Smooth muscle cell (in vitro differentiated cells): ENCODE results near the gene LRIT1. TPM values are rescaled to one million over a fixed set of nuclear protein-coding genes. Genes with fewer than 3 reads are reported as not detected.

ENCODE experiments used
- DNase-seq: peaks from one replicate; lab custom pipeline; 2025; ENCODE audit not compliant: unreplicated experiment; lab: John Stamatoyannopoulos, UW
- H2AFZ ChIP-seq: fragments of 200-600 bp; sonication (generic); 2 replicates; pipeline ENCODE4 v1.6.0; 2016; ENCODE audit warnings: antibody characterized with exemption, low read depth, mild to moderate bottlenecking
- H3F3A ChIP-seq: fragments of 200-600 bp; sonication (generic); 2 replicates; pipeline ENCODE4 v1.6.0; 2017; ENCODE audit warnings: antibody characterized with exemption, low read depth
- H3K27ac ChIP-seq: fragments of 200-600 bp; sonication (generic); 2 replicates; pipeline ENCODE4 v1.5.1; 2016; ENCODE audit warnings: low read depth, mild to moderate bottlenecking
- H3K27me3 ChIP-seq: fragments of 200-600 bp; sonication (generic); 2 replicates; pipeline ENCODE4 v1.6.1; 2016; ENCODE audit warnings: low read depth, mild to moderate bottlenecking
- H3K36me3 ChIP-seq: fragments of 200-600 bp; sonication (generic); 2 replicates; pipeline ENCODE4 v1.5.1; 2016; ENCODE audit warnings: low read depth
- H3K4me1 ChIP-seq: fragments of 200-600 bp; sonication (generic); 2 replicates; pipeline ENCODE4 v1.5.1; 2016; ENCODE audit warnings: low read depth
- H3K4me2 ChIP-seq: fragments of 200-600 bp; sonication (generic); 2 replicates; pipeline ENCODE4 v1.6.0; 2016; ENCODE audit warnings: mild to moderate bottlenecking
- H3K4me3 ChIP-seq: fragments of 200-600 bp; sonication (generic); 2 replicates; pipeline ENCODE4 v1.5.1; 2016; ENCODE audit warnings: mild to moderate bottlenecking
- H3K79me2 ChIP-seq: fragments of 200-600 bp; sonication (generic); 2 replicates; pipeline ENCODE4 v1.6.0; 2016; ENCODE audit warnings: low read depth, mild to moderate bottlenecking
- H3K9ac ChIP-seq: fragments of 200-600 bp; sonication (generic); 2 replicates; pipeline ENCODE4 v1.6.0; 2016; ENCODE audit warnings: low read depth
- H3K9me3 ChIP-seq: fragments of 200-600 bp; sonication (generic); replicated peaks from 2 replicates; pipeline ENCODE4 v1.5.1; 2016; ENCODE audit warnings: low read depth
- H4K20me1 ChIP-seq: fragments of 200-600 bp; sonication (generic); 2 replicates; pipeline ENCODE4 v1.6.0; 2016; ENCODE audit warnings: low read depth
- WGBS: methylation state at CpG from one replicate; pipeline ENCODE4 v1.1.7; 2016; ENCODE audit warnings: low lambda C conversion rate; 5-methylcytosine and 5-hydroxymethylcytosine counted together
- polyA plus RNA-seq: library from polyadenylated mRNA; unstranded; fragments of >200 nt; fragmentation: Nextera tagmentation; extraction: Ambion mirVana; gene quantifications from 2 replicates; pipeline ENCODE4 v1.2.1, GENCODE V29; 2016
- total RNA-seq: library from RNA; depleted of rRNA; stranded (reverse); fragments of >200 nt; gene quantifications from 2 replicates; pipeline ENCODE4 v1.2.3, GENCODE V29; 2014
- TF ChIP-seq, protein P1 (sequence below): fragments of 200-600 bp; sonication (generic); IDR thresholded peaks from 2 replicates; pipeline ENCODE4 v1.5.1; 2017; ENCODE audit warnings: borderline replicate concordance, mild to moderate bottlenecking, antibody characterized with exemption; ENCODE audit not compliant: insufficient read depth, poor library complexity, severe bottlenecking

LRIT1 gene
- total and polyA plus RNA-seq, 2 experiments from 2014 or later, result not detected

- H3F3A ChIP-seq, result no peaks in the 10 kb centered on the region
- WGBS, result 79% methylated on average over 6 of the region's 6 CpGs
- no peaks in the 10 kb centered on the region for H4K20me1 ChIP-seq
- TF ChIP-seq, protein P1, sequence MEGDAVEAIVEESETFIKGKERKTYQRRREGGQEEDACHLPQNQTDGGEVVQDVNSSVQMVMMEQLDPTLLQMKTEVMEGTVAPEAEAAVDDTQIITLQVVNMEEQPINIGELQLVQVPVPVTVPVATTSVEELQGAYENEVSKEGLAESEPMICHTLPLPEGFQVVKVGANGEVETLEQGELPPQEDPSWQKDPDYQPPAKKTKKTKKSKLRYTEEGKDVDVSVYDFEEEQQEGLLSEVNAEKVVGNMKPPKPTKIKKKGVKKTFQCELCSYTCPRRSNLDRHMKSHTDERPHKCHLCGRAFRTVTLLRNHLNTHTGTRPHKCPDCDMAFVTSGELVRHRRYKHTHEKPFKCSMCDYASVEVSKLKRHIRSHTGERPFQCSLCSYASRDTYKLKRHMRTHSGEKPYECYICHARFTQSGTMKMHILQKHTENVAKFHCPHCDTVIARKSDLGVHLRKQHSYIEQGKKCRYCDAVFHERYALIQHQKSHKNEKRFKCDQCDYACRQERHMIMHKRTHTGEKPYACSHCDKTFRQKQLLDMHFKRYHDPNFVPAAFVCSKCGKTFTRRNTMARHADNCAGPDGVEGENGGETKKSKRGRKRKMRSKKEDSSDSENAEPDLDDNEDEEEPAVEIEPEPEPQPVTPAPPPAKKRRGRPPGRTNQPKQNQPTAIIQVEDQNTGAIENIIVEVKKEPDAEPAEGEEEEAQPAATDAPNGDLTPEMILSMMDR, result no peak
- no peak overlapping the region for H3K4me3 ChIP-seq
- no peaks in the 10 kb centered on the region for H3K4me1 ChIP-seq
- H2AFZ ChIP-seq, result no peak overlapping the region
- H3K79me2 ChIP-seq, result no peaks in the 10 kb centered on the region
- no peaks in the 10 kb centered on the region for H3K36me3 ChIP-seq
- no peak overlapping the region for H3K4me2 ChIP-seq
- no peak for DNase-seq
- H3K27me3 ChIP-seq, result peaks cover 14% of the 10 kb centered on the region
- H3K9ac ChIP-seq, result no peak overlapping the region
- H3K9me3 ChIP-seq, result no peaks in the 10 kb centered on the region
- no peak overlapping the region for H3K27ac ChIP-seq
Measured at GRCh38 chr10:84201244-84201606, 40.1 kb downstream of the LRIT1 start.

DNA sequence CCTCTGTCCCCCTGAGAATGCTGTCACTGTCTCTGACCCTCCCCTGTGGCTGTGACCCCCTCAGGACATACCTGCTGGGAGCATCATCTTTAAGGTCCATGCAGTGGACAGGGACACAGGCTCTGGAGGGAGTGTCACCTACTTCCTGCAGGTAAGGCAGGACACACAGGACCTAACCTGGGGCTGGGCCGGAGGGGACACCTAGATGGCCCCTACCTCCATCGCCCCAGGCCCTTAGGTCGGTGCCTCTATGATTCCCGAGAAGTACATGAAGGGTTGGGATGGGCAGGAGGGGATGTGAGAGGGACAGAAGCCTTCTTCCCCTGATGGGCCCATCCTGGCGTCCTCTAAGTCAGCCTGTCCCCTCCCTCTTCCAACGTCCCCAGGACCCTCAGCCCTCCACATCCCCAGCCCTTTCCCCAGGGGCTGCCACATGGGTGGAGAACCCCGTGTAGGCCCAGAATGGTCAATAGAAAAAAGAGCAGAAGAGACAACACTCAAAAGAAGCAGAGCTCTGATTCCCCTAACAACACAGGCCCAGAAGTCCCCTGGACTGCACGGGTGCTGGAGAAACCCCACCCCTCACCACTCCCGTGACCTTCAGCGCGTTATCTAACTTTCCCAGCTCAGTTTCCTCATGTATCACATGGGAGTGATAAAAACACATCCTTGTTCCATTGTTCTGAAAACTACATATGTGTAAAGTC lies 40.7 kb downstream of the LRIT1 start:
- Histone ChIP-seq H3K79me2 (no peaks in the 10 kb centered on the region), H3K4me1 (no peaks in the 10 kb centered on the region), H3K9me3 (no peaks in the 10 kb centered on the region), H3K4me3 (no peak overlapping the region), H2AFZ (no peak overlapping the region), H3K27ac (no peak overlapping the region), H4K20me1 (no peaks in the 10 kb centered on the region), H3K36me3 (no peaks in the 10 kb centered on the region), H3F3A (no peaks in the 10 kb centered on the region), H3K9ac (no peak overlapping the region), H3K27me3 (peaks cover 19% of the 10 kb centered on the region), H3K4me2 (no peak overlapping the region)
- no peak for DNase-seq
- TF ChIP-seq, protein P1, result no peak
- WGBS, result 90% methylated on average over 11 of the region's 11 CpGs

- H2AFZ ChIP-seq, result no peak overlapping the region
- H3K4me2 ChIP-seq, result no peak overlapping the region
- H3K27ac ChIP-seq, result no peak overlapping the region
- 89% methylated on average over 7 of the region's 7 CpGs for WGBS
- no peaks in the 10 kb centered on the region for H4K20me1 ChIP-seq
- no peaks in the 10 kb centered on the region for H3F3A ChIP-seq
- DNase-seq, result no peak
- no peak overlapping the region for H3K9ac ChIP-seq
- H3K4me3 ChIP-seq, result no peak overlapping the region
- H3K4me1 ChIP-seq, result no peaks in the 10 kb centered on the region
- H3K27me3 ChIP-seq, result peaks cover 43% of the 10 kb centered on the region
- H3K79me2 ChIP-seq, result no peaks in the 10 kb centered on the region
- H3K9me3 ChIP-seq, result no peaks in the 10 kb centered on the region
- TF ChIP-seq, protein P1, result no peak
- no peaks in the 10 kb centered on the region for H3K36me3 ChIP-seq
Measured at GRCh38 chr10:84198206-84198915, 43.0 kb downstream of the LRIT1 start.
